Ovary (tissue), 3 donors: Measurements from ENCODE around the gene PTPRN2.

Source experiments
- EP300 ChIP-seq: sonication (generic); formaldehyde crosslinking; IDR thresholded peaks from one replicate; pipeline ENCODE4 v1.6.1; 2017; ENCODE audit warnings: antibody characterized with exemption
- POLR2A ChIP-seq: fragments of 450-650 bp; IDR thresholded peaks from one replicate; pipeline ENCODE4 v1.6.1; 2017; ENCODE audit warnings: antibody characterized with exemption, mild to moderate bottlenecking, moderate library complexity
- TF ChIP-seq, protein P1 (sequence below), 3 donors: fragments of 450-650 bp in 2 of 3; fragments of 200-600 bp in 1 of 3; IDR thresholded peaks; one replicate each; pipeline versions ENCODE4 v1.5.1 to v1.8.0; 2016 to 2022; ENCODE audit warnings: antibody characterized with exemption in 3 of 3, mild to moderate bottlenecking in 1 of 3
- donor health status: DM: no; HTN: no; CAD: no.

- TF ChIP-seq, protein P1, sequence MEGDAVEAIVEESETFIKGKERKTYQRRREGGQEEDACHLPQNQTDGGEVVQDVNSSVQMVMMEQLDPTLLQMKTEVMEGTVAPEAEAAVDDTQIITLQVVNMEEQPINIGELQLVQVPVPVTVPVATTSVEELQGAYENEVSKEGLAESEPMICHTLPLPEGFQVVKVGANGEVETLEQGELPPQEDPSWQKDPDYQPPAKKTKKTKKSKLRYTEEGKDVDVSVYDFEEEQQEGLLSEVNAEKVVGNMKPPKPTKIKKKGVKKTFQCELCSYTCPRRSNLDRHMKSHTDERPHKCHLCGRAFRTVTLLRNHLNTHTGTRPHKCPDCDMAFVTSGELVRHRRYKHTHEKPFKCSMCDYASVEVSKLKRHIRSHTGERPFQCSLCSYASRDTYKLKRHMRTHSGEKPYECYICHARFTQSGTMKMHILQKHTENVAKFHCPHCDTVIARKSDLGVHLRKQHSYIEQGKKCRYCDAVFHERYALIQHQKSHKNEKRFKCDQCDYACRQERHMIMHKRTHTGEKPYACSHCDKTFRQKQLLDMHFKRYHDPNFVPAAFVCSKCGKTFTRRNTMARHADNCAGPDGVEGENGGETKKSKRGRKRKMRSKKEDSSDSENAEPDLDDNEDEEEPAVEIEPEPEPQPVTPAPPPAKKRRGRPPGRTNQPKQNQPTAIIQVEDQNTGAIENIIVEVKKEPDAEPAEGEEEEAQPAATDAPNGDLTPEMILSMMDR (IDR thresholded peaks at IDR 0.05) = no peak
- TF ChIP-seq EP300 (no peak), POLR2A (no peak)
Observed at GRCh38 chr7:157954901-157955300, 632.7 kb downstream of the PTPRN2 start.
